Urothelium cell line (cell line): ENCODE results near the gene EGFLAM.
"Not testable (repeated sequence)": the region's sequence is repeated elsewhere in the genome, so short reads cannot be mapped to it uniquely, and the experiment has no call there.

Source experiments
- DNase-seq: peaks from one replicate; pipeline ENCODE4 v3.0.0; 2011; ENCODE audit warnings: low spot score, mixed read lengths
- FAIRE-seq: peaks from 2 replicates; lab custom pipeline; 2011; peaks lifted over from hg19 to GRCh38; lab: Jason Lieb, UNC

Gene EGFLAM

DNA sequence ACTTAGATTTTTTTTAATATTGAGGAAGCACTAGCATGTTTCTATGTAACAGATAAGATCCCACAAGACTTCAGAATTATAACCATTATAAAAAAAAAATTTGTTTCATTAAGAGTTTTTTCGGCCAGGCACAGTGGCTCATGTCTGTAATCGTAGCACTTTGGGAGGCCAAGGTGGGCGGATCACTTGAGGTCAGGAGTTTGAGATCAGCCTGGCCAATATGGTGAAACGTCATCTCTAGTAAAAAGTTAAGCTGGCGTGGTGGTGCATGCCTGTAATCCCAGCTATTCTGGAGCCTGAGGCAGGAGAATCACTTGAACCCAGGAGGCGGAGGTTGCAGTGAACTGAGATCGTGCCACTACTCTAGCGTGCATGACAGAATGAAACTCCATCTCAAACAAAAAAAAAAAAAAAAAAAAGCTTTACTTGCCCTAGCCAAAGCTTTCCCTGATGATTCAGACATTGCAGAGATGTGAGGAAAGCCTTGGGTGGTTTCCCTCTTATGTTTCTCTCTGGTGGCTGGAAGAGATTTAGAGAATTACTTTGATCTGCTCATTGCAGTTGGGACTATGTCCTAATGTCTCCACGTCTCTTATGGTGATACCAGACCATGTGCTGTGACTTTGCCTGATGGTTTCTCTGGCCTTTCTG is 65.4 kb downstream of the EGFLAM start:
- peak; percentile 66 for DNase-seq
- no peak for FAIRE-seq

DNA sequence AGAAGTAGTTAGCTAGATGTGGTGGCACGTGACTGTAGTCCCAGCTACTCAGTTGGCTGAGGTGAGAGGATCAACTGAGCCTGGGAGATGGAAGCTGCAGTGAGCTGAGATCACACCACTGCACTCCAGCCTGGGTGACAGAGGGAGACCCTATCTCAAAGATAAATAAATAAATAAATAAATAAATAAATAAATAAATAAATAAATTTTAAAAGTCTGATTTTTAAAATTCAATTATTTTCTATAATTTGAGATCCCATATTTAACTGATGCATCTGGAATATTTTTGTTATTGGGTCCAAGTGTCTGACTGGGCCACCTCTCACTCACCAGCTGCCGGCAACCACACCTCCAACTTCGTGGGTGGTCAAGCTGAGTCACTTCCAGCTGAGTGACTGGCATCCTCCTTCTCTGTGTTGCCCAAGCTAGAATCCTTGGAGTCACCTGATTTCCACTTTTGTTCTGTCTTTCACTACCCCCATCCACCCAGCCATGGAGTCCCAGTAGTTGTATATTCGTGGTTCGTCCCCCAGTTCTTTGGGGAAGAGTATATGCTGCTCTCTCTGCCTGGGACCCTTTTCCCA is 70.9 kb downstream of the EGFLAM start:
- DNase-seq: peak; percentile 90
- peak; percentile 37 for FAIRE-seq

DNA sequence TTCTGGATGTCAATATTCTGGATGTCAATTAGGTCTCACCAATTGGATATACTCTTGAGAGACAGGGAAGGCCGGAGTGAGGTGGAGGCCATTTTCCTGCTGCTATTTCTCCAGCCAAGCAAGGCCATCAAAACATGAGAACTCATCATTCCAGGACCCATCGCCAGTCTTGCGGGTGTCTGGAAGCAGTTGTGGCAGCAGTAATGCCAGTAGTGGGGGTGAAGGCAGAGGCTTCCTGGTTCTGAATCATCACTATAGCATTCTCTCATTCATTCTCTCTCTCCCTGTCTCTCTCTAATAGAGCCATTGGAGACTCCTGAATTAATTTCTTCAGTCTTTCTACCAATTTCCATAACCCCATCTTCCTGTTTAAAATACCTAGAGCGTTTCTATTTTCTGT is 71.8 kb downstream of the EGFLAM start:
- no peak for FAIRE-seq

DNA sequence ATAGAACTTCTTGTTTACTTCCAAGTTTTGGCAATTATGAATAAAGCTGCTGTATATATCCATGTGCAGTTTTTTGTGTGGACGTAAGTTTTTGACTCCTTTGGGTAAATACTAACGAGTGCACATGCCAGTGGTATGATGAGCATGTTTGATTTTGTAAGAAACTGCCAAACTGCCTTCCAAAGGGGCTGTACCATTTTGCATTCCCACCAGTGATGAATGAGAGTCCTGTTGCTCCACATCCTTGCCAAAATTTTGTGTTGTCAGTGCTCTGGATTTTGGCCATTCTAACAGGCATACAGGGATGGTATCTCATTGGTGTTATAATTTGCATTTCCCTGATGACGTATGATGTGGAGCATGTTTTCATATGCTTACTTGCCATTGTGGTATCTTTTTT is 73.5 kb downstream of the EGFLAM start:
- no peak for DNase-seq
- FAIRE-seq: no peak

More for the DNA sequence above, 71.8 kb downstream of the EGFLAM start:
- DNase-seq: peak; percentile 71

DNA sequence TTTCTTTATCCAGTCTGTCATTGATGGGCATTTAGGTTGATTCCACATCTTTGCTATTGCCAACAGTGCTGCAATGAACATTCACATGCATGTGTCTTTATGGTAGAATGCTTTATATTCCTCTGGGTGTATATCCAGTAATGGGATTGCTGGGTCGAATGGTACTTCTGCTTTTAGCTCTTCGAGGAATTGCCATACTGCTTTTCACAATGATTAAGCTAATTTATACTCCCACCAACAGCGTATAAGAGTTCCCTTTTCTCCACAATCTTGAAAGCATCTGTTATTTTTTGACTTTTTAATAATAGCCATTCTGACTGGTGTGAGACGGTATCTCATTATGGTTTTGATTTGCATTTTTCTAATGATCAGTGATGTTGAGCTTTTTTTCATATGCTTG is 74.8 kb downstream of the EGFLAM start:
- DNase-seq, FAIRE-seq: not testable (repeated sequence)

DNA sequence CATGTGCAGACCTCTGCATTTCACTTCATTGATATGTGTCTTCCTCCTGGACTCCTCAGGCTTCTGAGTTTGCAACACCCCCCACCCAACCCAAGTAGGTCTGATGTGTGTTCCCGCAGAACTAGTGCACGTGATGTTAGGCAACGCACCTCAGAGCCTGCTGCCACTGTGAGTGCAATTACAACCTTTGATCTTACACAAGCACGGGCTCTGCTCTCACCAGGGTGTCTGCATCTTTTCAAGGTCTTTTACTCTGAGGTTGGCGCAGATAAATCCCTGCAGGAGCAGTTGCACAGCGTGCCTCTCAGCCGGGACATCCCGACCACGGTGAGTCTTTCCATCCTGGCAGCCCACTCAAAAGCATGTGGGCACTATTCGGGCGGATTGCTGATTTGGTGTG is 80.1 kb downstream of the EGFLAM start:
- DNase-seq (no peak), FAIRE-seq (no peak)

DNA sequence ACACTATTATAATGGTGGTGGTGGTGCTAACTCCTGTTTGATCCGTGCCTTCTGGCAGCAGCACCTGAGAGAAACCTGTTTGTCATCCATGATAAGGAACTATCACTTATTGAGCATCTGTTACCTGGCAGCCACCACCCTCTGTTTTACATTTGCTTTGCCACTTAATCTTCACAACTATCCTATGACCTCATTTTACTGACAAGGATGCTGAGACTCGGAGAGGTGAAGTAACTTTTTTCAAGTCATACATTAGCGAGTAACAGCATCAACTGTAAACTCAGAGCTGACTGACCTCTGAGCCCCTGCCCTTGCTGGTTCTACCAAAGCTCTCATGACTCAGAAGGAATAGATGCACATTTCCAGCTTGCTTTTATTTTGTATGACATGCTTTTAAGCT is 81.1 kb downstream of the EGFLAM start:
- FAIRE-seq (no peak), DNase-seq (no peak)

DNA sequence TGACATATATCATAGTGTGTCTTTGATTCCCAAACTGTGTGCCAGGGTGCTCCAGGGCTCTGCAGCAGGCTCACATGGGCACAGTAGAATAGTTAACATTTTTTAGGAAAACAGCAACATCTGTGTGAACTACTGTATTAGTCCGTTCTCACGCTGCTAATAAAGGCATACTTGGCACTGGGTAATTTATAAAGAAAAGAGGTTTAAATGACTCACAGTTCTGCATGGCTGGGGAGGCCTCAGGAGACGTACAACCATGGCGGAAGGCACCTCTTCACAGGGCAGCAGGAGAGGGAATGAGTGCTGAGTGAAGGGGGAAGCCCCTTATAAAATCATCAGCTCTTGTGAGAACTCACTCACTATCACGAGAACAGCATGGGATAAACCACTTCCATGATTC is 82.7 kb downstream of the EGFLAM start:
- DNase-seq (no peak), FAIRE-seq (no peak)

DNA sequence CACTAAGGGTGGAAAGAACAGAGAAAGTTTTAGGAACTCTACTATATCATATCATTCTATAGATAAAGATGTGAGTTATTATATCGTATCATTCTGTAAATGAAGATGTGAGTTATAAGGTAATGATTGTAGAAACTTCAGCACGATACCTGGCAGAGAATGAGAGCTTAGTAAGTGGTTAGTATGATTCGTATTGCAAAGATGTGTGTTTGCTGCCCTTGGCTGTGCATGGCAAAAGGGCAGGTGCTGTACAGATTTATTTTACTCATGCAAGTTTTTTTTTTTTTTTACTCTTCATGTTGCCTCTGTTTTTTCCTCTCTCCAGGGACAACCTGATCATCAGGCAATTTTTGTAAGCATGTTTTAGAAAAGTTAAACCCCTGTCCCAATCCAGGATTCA is 83.3 kb downstream of the EGFLAM start:
- FAIRE-seq (no peak), DNase-seq (no peak)

DNA sequence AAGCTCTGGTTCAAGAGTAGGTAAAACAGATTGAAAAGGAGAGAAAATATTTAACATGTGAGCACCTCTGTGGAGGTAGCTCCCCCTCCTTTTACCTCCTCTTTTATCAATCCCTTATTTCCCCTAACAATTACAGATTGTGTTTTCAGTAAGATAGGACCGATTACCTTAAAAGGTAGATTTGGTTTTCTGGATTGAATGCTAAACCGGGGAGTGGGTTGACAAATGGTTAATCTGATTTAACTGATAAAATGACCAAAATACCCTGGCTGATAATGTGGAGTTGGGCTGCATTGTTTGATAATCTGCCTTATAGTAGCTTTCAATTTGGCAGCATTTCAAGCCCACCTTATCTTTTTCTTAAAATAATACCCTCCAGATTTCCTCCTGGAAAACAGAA is 83.9 kb downstream of the EGFLAM start:
- no peak for FAIRE-seq
- DNase-seq: no peak

DNA sequence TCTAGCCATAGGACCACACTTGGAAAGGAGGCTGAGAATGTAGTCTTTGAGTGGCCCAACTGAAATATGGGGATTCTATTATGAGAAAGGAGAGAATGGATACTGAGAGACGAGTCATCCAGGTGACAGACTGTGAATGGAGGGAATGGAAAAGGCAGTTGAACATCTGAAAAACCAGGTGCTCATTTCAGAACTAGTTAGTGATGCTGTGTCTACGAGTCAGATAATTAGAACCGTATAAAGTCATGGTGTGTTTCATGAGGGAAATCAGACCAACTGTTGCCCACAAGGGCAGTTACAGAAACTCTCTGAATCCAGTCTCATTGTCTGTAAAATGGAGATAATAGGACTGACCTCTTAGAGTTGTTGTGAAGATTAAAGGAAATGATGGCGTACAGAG is 86.5 kb downstream of the EGFLAM start:
- FAIRE-seq (no peak), DNase-seq (no peak)

DNA sequence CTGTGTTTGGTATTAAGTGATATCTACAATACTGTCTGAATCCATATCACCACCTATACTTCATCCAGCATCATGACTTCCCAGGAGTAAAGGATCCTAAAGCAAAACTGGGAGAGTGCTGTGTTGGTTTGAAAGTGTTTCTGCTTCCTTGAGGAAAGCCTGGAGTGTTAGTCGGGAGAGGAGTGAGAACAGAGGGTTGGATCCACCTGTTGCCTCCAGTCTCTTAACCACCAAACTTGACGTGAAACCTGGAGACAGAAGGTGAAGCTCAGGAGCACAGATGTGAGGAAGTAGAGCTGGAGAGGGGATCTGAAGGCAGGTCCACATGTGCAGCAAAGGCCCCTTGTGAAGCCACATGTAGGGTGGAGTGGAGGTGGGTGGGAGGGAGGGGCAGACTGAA is 88.2 kb downstream of the EGFLAM start:
- no peak for DNase-seq
- FAIRE-seq: no peak

DNA sequence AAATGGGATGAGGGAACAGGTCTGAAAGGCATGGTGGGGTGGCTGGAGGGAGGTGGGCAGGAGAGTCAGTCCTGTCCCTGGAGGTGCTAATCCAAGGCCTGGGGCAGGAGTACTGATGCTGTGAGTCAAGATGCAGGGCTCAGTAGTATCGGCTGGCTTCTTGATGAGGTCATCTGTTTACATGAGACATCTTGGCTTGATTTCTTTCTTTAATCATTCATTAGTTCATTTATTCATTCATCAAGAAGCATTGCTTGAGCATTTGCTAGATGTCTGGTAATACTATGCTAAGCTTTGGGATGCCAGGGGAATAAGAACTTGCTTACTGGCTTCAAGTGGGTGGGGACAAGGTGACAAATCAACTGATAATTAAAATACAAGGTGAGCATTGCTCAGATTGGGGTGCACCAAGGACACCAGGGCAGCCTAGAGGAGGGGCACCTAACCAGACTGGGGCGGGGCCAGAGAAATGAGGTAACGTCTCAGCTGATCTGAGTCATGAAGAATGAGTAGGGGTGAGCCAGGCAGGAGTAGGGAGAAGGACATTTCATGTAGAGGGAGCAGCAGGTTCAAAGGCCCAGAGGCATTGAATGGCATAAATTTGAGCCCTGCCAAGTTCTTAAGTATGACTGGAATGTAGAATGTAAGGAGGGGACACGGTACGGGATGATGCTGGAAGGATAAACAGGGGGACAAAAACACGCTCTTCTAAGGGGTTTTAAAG is 88.8 kb downstream of the EGFLAM start:
- DNase-seq: peak; percentile 89
- FAIRE-seq: peak; percentile 82

DNA sequence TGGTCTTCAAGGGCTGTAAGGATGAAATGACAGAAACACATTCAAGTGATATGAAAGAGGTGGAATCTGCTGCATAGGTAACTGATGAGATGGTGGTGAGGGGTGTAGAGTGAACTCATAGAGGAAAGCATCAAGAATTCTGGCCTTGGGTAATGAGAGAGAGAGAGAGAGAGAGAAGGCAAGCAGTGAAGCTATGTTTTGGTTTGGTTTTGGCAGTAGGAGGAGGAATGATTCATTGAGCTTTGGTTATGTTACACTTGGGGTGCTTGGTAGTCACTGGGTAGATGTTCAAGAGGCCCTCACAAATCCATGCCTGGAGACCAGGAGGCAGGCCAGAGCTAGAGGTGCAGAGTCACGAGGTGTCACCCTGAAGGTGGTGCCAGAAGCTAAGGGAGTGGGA is 89.5 kb downstream of the EGFLAM start:
- FAIRE-seq: no peak

DNA sequence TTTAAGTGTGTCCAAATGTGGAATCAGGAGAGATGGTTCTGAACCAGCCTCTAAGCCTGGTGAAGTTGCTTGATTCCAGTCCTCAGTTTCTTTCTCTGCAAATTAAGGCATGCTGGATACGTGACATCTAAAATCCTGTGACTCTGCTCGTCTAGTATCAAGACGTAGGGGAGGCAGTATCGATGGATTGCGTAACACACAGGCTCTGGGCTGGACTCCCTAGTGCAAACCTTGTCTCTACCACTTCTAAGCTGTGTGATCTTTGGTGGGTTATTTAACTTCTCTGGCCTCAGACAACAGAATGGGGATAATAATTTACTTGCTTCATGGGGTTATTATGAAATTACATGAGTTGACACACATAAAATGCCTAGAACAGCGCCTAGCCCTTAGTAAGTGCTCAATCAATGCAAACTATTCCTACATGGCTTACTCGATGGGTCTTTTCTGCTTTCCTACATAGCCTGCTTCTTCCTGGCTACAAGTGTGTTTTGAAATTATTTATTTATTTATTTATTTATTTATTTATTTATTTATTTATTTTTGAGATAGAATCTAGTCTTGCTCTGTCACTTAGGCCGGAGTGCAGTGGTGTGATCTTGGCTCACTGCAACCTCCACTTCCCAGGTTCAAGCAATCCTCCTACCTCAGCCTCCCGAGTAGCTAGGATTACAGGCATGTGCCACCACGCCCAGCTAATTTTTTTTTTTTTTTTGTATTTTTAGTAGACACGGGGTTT is 102.1 kb downstream of the EGFLAM start:
- FAIRE-seq (no peak), DNase-seq (no peak)

More for the DNA sequence above, 89.5 kb downstream of the EGFLAM start:
- DNase-seq: peak; percentile 23

DNA sequence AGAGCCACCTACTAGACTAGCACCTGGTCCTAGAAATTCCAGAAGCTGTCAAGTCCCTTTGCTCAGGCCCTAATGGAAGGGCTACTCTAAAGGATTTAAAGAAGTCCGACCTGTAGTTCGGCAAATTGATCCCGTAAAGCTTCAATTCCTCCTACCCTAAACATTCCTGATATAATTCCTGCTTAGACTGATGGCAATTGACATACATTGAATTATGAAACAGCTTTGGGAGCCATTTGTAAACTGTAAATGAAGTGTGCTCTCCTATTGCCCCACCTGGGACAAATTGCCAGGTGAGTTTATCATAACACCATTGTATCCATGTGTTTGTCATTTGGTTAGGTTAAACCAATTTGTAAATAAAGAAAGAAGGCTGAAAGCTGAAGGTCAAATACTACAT is 104.4 kb downstream of the EGFLAM start:
- FAIRE-seq (no peak), DNase-seq (no peak)

DNA sequence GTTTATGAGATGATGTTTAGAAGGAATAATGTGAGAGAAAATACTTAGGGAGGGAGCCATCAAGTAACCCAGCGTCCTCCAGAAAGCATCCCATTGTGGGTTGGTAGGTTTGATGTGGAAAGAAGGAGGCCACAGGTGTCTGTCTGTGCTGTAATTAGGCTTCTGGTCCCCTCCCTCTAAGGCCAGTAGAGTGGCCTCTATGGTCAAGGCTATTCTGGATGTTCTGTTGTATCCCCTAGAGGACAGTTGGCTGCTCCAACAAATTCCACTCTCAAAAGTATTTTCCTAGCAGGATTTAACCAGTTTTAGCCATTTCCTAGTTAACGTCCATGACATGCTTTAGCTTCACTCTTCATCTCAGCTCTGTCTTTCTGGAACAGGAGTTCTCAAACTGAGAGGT is 106.5 kb downstream of the EGFLAM start:
- FAIRE-seq (no peak), DNase-seq (no peak)

DNA sequence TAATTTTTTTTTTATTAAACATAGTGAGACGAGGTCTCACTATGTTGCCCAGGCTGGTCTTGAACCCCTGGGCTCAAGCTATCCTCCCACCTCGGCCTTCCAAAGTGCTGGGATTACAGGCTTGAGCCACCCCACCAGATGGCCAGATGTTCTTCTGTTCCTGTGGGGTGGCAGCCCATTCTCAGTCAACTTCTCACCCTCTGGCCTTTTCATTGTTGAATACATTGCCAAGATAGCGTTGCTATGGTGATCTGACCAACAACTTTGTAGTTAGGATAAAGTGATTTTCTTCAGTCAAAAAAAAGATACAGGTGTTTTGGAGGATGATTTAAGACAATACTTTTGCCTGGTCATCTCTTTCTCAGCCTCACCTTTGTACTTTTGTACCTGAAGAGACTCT is 109.1 kb downstream of the EGFLAM start:
- no peak for FAIRE-seq
- DNase-seq: no peak

DNA sequence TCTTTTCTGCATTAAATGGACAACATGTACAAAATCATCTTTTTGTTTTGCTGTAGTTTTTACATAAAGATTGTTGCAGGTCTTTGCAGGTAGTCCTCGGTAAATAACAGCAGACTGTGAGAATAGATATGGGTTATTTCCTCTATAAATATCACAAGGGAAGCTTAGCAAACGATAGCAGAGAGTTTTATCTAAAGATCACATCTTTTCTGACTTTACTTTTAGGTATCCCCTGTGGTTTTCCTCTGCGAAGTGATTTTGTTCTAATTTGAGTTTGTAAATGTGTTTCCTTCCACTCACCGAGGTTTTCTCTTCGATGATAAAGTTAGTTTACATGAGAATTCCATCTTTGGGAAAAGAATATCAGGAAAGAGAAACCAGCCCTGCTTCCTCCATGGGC is 109.6 kb downstream of the EGFLAM start:
- FAIRE-seq (no peak), DNase-seq (no peak)

DNA sequence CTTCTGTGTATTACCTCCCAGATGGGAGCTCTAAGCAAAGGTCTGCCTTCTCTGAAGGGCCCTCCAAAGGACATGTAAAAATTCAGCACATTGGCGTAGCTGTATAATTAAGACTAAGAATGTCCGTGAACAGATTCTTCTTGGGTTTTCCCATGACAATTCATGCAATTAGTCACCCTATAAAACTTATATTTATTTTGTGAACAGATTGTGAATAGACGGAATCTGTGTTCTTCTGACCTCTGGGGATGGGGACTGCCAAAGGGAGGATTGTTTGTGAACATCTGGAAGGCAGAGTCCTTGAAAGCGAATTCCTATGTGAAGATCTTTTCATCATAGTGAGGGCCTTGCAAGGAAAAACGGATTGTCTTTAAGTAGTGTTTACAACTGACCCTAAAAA is 111.3 kb downstream of the EGFLAM start:
- DNase-seq (no peak), FAIRE-seq (no peak)

DNA sequence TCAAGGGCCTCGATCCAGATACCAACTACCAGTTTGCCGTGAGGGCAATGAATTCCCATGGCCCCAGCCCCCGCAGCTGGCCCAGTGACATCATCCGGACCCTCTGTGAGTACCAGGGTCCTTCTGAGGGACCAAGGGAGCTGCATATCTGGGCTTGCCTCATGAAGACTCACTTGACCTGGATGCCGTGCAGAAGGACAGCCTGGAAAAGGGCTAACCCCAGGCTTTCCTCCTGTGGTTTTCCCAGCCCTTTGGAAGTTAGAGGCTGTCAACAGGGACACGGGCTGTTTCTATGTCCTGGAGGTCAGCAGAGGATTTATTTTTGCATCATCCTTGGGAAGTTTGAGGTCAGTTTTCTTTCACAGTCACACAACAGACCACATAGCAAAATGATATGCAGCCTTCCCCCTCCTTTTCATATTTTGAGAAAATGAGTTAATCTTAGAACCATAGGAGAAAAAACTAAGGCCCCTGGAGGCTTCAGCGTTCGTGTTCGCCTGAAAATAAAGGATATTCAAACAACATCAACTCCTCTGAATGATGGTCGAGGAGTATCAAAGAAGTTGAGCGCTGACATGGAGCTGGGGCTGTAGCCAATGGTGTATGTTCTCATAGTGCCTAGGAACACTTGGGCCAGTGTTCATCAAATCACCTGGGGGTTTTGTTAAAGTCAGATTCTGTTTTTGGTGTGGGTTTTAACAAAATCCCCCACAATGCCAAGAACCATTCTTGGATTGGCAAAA is 112.2 kb downstream of the EGFLAM start:
- DNase-seq (no peak), FAIRE-seq (no peak)
